Left ventricle myocardium superior (tissue), 1 donor: ENCODE results near the gene BBS9. TPM values are rescaled to one million over a fixed set of nuclear protein-coding genes. Genes with fewer than 3 reads are reported as not detected.

Experiments used
- ATAC-seq: fragments of 200-7000 bp; cut with Tn5 transposase; one replicate; pipeline ENCODE4 v1.9.1; 2020; ENCODE audit warnings: mild to moderate bottlenecking, moderate library complexity
- DNase-seq: peaks from one replicate; pipeline ENCODE4 v3.0.0-alpha.2; 2020
- intact Hi-C: fragments of 100-400 bp; cut with micrococcal nuclease; formaldehyde crosslinking; loops from one replicate; pipeline ENCODE4 v1.11.0; 2022
- total RNA-seq: library from RNA; stranded (reverse); fragmentation: NEBNext Ultra II Directional; extraction: Animal tissue kit (Norgen Biotek cat#: 25700); gene quantifications from one replicate; pipeline ENCODE4 v1.2.1, GENCODE V29; 2021
- donor health status: DM: no; HTN: yes; CAD: no; lungs with severe emphysema.

BBS9 gene
- total RNA-seq, 1 donor from 2014 or later, result 9.6 TPM

DNA sequence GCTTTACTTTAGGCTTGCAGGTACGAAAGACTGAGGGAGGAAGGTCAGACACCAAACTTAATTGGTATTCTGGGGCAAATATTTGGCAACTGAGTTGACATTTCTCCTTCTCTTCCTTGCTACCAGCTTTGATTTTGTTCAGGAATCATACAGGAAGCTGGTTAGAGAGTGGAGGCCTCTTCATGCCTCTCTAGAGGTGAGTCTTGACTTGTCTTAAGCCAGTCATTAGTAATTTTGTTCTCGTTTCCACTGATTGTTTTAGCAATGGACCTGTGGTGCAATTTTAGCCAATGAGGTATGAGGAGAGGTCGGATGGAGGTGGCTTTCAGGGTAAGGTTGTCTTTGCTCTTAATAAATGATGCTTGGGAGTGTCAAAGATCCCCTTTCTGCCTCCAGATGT is 17.8 kb upstream of the BBS9 start:
- ATAC-seq (no peak), DNase-seq (no peak)
- intact Hi-C loops, result no loop called here

DNA sequence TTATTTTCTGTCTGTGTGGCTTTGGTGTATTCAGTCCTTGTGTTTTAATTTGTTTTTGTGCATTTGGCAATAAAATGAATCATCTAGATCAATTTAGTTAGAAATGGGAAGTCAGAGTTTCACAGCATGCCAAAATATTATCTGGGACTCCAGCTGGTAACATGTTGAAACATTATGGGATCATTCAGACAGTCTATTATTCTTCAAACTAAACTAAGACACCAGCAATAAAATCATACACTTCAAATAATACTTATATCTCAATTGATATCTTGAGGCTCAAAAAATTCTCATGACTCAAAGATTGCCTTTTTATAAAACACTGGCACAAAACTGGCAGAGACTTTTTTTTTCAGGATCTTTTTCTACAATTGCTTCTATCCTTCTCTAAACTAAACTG is 14.4 kb upstream of the BBS9 start:
- DNase-seq, result no peak
- intact Hi-C loops, result no loop called here
- ATAC-seq, result no peak

DNA sequence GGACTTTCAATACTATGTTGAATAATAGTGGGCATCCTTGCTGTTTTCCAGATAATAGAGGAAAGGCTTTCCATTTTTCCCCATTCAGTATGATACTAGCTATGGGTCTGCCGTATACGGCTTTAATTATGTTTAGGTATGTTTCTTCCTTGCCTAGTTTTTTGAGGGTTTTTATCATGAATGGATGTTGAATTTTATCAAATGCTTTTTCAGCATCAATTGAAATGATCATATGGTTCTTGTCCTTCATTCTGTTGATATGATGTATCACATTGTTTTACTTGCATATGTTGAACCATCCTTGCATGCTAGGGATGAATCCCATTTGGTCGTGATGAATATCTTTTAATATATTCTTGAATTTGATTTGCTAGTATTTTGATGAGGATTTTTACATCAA is 11.0 kb upstream of the BBS9 start:
- intact Hi-C loops, result no loop called here
- ATAC-seq (no peak), DNase-seq (no peak)

DNA sequence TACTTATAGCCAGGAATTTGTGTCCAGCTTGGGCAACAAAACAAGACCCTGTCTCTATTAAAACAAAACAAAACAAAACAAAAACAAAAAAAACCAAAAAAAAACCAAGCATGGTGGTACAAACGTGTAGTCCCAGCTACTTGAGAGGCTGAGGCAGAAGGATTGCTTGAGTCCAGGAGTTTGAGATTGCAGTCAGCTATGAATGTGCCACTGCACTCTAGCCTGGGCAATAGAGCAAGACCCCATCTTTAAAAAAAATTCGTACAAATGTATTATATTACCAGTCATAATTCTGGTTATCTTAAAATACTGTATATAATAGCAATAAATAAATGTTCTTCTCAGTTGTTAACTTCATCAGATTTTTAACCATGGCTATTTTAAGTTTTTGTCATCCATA is 2.3 kb upstream of the BBS9 start:
- no peak for ATAC-seq
- no peak for DNase-seq
- intact Hi-C loops, result no loop called here

DNA sequence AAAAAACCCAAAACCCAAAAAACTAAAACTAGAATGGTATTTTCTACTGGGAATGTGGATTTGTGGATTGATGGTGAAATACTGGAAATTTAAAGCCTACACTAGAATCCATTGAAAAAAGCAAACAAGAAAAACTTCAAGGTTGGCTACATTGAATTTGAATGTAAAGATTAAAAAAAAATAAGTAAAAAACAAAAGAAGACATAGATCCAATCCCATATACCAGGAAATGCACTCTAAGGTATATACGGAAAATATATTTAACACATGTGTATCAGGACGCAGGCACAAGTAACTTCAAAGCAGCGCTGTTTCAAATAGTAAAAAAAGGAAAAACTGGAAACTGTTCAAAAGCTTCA is 754 bp upstream of the BBS9 start:
- DNase-seq, result no peak
- intact Hi-C loops, result no loop called here
- no peak for ATAC-seq

DNA sequence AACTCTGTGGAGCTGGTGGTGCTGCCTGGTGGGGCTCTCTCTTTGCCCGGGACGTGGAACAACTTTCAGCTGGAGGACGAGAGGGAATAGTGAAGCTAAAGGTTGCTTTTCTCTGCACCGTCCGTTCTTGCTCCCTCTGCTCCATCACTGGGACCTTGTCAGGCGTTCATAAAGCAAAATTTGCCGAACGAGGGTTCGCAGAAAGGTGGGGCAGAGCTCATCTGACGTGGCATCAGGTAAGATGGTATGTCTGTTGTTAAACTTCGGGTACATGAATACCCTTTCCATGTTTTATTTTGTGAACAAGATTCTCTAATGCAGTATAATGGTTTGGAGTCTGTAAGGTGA is 416 bp downstream of the BBS9 start:
- intact Hi-C loops, result no loop called here
- DNase-seq (no peak), ATAC-seq (peak; percentile 13)

DNA sequence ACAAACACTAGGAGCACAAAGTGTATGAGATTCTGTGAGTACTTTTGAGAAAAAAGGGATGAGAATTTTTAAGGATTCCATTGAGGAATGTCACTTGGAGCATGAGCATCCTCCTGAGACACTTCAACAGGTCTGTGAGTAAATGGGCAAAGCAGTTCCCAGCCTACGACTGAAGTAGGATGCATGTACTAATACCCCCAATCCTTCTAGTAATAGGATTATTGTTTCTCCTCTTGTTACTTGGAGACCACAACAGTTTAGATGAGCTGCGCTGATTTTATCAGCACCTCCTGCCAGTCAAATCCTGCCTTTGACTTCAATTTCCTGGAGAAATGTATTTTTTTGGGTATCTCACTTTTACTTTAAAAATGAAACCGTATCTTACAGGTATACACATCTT is 820 bp downstream of the BBS9 start:
- ATAC-seq, result no peak
- intact Hi-C loops, result no loop called here

DNA sequence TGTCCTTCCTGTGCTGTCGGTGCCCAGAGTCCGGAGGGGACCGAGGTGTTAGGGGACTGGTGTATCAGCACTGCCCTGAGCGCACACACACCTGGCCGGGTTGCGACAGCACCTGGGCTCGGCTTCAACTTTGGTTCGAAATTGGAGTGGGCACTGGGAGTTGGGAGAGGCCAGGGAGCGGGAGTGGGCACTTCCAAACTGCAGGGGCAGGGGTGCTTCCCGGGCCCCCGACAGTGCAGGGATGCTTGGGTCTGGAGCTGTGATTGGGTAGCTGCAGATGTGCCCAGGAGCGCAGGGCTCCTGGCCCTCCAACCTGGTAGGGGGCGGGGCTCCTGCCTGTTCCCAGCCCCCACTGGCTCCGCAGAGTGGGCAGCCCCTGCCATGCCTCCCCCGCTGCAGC is 7.7 kb downstream of the BBS9 start:
- intact Hi-C loops, result no loop called here
- no peak for DNase-seq
- ATAC-seq, result no peak

More for the DNA sequence above, 820 bp downstream of the BBS9 start:
- DNase-seq, result no peak

DNA sequence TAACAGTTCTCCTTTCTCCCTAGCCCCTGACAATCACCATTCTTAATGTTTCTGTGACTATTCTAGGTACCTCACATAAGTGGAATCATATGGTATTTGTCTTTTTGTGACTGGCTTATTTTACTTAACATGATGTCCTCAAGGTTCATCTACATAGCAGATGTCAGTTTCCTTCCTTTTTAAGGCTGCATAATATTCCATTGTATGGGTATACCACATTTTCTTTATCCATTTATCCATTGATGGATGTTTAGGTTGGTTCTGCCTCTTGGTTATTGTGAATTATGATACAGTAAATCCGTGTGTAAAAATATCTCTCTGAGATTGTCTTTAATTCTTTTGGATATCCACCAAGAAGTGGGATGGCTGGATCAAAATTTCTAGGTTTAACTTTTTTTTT is 13.2 kb downstream of the BBS9 start:
- ATAC-seq (no peak), DNase-seq (no peak)
- intact Hi-C loops, result no loop called here

DNA sequence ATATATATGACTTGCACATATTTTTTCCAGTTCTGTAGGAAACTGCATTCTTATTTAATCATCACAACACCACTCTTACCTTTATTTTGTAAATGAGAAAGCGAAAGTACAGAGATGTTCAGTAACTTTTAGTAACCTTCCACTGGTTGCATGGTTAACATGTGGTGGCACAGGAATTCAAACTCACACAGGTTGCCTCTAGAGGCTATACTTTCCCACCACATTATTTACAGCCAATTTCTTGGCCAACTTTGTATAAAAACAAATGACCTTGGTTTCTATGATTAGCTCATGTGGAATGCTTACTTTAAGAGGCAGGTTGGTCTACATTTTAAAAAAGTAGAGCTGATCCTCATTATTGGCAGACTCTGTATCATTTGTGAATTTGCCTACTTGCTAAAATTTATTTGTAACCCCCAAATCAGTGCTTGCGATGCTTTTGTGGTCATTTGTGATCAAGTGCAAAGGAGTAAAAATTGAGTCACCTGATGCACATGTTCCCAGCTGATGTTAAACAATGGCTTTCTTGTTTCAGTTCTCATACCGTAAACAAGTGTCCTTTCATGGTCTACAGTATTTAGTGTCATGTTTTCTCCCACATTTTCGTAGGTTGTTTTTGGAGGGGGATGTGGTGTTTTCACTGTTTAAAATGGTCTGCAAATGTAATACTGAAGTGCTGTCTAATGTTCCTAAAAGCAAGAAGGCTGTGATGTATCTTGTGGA is 14.8 kb downstream of the BBS9 start:
- ATAC-seq (no peak), DNase-seq (no peak)
- intact Hi-C loops, result no loop called here

DNA sequence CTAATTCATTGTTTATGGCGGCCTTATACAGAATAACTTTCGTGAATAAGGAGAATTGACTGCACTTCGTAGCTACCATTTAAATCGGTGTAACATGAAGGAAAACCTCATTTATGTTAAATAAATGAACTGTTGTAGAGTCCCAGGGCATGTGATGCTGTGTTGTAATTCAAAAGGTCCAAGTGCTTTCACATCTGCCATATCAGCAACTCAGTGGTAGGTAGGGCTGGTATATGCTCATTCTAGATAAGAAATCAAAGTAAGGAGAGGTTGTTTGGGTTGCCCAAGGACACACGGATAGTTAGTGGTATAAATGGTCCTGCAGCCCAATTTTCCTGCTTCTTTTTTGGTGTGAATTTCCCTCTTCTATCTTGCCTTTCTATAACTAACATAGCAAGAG is 15.8 kb downstream of the BBS9 start:
- DNase-seq, result no peak
- intact Hi-C loops, result no loop called here
- ATAC-seq, result no peak

DNA sequence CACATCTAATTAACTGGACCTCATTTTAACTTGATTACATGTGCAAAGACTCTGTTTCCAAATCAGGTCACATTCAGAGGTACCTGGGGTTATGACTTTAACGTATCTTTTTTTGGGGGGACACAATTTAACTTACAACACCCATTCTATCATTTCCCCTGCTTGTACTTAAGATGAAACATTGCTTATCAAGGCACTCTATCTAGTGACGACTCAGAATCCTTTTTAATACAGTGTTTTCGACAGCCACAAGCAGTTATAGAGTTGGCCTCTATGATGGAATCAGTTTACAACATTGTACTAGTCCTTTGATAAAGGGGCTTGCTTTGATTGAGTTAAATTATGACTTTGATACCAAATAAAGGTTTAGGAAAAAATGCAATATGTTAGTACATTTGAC is 22.7 kb downstream of the BBS9 start:
- ATAC-seq, result no peak
- intact Hi-C loops, result no loop called here
- DNase-seq, result no peak

DNA sequence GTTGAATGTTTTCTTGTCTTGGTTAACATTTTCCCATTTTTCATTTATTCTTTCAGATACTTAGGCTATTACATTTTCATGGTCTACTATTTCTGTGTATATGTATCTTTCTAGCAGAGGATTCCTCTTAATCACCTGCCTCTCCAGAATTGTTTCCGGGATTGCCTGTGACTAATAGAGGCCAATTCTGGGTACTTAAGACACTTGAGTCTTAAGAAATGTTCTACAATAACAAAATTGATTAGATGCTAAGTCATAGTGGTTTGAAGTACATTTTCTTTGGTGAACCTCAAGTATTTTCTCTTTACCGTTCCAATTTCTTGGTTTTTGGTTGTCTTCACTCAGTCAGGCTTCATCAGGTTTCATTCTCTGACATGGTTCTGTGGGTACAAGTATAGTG is 26.4 kb downstream of the BBS9 start:
- DNase-seq (no peak), ATAC-seq (no peak)
- intact Hi-C loops, result no loop called here

DNA sequence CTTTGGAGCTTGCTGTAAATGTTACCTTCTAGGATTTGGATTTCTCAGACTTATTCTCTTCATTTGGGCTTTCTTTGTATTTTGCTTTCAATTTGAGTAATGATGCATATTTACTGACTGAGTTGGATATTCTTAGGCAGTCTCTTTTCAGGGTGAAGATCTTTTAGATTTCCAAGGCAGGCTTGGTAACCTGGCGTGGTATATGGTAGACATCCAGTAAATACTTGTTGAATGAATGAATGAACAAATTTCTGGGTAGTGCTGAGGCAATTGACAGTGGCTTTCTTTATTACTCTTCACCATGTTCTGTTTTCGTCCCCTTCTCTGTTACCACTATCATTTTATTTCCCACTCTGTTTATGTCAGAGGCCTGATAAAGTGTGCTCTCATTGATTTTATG is 27.1 kb downstream of the BBS9 start:
- DNase-seq (no peak), ATAC-seq (no peak)
- intact Hi-C loops, result no loop called here

DNA sequence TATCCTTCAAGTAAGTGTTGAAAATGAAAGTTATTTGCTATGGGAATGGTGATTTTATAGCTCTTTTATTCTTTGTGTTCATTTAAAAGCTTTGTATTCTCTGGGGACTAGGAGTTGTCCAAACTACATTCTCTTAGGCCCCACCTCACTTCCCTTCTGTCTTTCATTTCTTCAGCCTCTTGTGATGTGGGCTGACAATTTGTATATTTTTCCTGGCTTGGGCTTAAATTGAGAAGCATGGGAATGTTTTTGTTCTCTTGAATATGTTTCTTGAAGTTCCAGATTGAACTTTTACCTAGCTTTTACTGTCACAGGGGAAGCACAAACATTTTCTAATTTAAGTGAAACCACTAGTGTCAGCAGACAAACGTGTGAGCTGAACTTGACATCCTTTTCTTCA is 27.9 kb downstream of the BBS9 start:
- ATAC-seq, result peak; percentile 45

DNA sequence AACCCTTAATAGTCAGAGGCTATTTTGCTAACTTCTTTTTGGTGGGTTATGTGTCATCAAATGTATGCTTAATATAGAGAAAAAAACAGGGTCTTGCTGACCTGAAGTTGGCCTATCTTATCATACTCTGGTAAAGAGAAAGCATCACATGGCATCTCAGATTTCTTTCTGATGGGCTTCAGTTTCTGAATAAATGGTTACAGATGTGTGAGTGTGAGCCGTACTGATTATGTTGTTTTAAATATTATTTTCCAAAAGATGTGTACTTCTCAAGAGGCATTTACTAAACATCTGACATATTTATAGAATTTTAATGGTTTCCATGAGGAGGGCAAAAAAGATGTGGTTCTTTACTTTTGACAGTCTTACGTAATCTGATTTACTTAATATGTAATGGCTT is 28.4 kb downstream of the BBS9 start:
- DNase-seq (no peak), ATAC-seq (no peak)
- intact Hi-C loops, result no loop called here

More for the DNA sequence above, 27.9 kb downstream of the BBS9 start:
- DNase-seq, result no peak
- intact Hi-C loops, result no loop called here

DNA sequence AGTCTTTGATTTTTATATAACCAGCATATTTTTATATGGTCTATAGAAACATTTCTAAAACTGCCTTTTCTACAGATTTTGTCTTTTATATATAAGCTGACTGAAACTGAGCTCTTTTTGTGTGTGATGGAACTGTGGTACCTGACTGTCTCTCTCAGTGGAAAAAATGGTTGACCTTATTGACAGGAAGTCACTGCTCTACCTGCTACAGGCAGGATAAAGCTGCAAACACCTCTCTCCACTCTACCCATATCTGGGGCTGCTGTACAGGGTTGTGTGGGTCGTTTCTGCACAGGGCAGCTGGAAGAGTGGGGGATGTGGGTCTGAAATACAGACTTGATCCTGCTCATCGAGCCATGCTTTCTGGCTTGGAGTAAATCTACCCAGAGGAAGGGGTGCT is 48.5 kb downstream of the BBS9 start:
- no peak for ATAC-seq

DNA sequence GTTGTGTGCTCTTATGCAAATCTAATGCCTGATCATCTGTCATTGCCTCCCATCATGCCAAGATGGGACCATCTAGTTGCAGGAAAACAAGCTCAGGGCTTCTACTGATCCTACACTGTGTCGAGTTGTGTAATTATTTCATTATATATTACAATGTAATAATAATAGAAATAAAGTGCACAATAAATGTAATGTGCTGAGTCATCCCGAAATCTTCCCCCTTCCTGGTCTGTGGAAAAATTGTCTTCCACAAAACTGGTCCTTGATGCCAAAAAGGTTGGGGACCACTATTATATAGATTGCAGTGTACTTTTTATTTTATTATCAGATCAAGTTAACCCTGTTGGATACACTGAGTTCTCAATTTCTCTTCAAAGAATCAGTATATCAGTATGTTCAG is 50.2 kb downstream of the BBS9 start:
- DNase-seq, result no peak
- intact Hi-C loops, result no loop called here
- ATAC-seq, result no peak

More for the DNA sequence above, 48.5 kb downstream of the BBS9 start:
- intact Hi-C loops, result no loop called here
- no peak for DNase-seq

DNA sequence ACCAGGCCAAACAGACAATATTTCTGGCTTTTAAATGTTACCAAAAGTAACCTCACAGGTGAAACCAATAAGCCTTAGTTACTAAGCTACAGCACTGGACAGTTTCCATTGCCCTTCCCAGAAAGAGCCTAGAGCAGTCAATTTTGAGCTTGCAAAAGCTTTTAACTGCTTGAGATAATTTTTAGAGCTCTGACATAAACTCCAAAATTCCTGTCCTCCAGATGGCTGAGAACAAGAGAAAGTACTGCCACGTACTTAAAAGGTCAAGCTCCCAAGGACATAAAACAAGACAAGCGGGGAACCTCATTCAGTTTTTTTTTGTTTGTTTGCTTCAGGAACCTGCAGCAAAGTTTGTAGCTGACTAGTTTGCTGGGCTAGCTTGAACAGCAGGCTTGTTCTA is 54.1 kb downstream of the BBS9 start:
- intact Hi-C loops, result no loop called here
- DNase-seq (no peak), ATAC-seq (no peak)

DNA sequence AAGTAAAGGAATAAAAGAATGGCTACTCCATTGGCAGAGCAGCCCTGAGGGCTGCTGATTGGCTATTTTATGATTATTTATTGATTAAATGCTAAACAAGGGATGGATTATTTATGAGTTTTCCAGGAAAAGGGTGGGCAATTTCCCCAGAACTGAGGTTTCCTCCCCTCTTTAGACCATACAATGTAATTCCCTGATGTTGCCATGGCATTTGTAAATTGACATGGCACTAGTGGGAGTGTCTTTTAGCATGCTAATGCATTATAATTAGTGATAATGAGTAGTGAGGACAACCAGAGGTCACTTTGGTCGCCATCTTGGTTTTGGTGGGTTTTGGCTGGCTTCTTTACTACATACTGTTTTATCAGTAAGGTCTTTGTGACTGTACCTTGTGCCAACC is 55.5 kb downstream of the BBS9 start:
- intact Hi-C loops, result no loop called here
- DNase-seq (no peak), ATAC-seq (no peak)

DNA sequence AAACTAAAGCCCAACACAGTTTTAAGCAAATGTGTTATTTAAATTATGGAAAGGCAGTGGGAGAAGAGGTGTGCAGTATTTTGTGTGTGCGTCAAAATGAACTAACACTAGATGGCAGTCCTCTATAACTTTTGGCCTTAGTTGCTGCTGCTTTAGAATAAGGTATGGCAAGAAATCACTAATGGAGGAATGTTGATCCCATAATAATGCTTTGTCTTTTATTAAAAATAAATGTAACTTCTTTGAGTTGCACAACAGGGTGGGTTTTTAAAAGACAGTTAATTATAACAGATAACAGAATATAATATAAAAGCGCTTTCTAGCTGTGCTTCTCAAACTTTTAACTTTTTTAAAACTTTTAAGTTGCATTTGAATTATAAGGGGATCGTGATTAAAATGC is 56.4 kb downstream of the BBS9 start:
- DNase-seq (no peak), ATAC-seq (peak; percentile 52)
- intact Hi-C loops, result no loop called here

DNA sequence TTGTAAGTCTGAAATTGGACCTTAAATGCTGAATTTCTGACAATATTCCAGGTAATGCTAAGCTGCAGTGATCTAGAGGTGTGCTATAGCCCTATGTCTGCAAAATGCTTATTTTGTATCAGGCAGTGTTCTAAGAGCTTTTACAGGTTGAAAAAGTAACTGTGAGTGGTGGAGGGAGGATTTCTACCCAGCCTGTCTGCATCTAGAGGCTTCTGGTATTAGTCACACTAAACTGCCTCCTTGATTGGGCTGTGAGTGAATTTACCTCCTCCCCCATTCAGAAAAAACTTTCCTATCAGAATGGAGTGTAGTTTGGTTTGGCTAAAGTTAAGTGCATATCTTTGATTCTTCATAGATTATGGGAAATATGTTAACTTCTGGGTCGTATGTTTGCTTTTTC is 56.8 kb downstream of the BBS9 start:
- DNase-seq (no peak), ATAC-seq (no peak)
- intact Hi-C loops, result no loop called here
